ENCODE results near the gene GPR39. TPM values are rescaled to one million over a fixed set of nuclear protein-coding genes. Genes with fewer than 3 reads are reported as not detected.

The GPR39 gene
- not detected for total RNA-seq

GRCh38 chr2:132416723-132417395, at the start of gene GPR39:
GPR39 (plus strand) TSS chr2:132416805.
- no peaks in the 10 kb centered on the region for H3K36me3 Mint-ChIP-seq (ENCODE audit: low read depth)

GRCh38 chr2:132368191-132368590, 48.4 kb upstream of the GPR39 start:
- DNase-seq, result no peak
- Mint-ChIP-seq H3K36me3 (ENCODE audit: low read depth) (no peaks in the 10 kb centered on the region), H3K4me1 (ENCODE audit: low read depth) (no peaks in the 10 kb centered on the region), H3K4me3 (no peak overlapping the region), H3K27ac (no peak overlapping the region), H3K27me3 (ENCODE audit: low read depth) (no peaks in the 10 kb centered on the region), H3K9me3 (peaks cover 2% of the 10 kb centered on the region)
- intact Hi-C loops (cut with micrococcal nuclease), result no loop called here
- CTCF ChIA-PET, result no interaction called here

More at GRCh38 chr2:132416723-132417395, at the start of gene GPR39:
- CTCF ChIA-PET, result no interaction called here
- Mint-ChIP-seq H3K4me3 (no peak within 1 kb of the TSS), H3K4me1 (ENCODE audit: low read depth) (no peaks in the 10 kb centered on the region), H3K27ac (no peak within 1 kb of the TSS), H3K9me3 (peaks cover 2% of the 10 kb centered on the region), H3K27me3 (ENCODE audit: low read depth) (peaks cover 35% of the 10 kb centered on the region)
- no peak for DNase-seq
- intact Hi-C loops (cut with micrococcal nuclease), result no loop called here

- Mint-ChIP-seq H3K36me3 (ENCODE audit: low read depth) (no peaks in the 10 kb centered on the region), H3K27me3 (ENCODE audit: low read depth) (no peaks in the 10 kb centered on the region), H3K9me3 (no peaks in the 10 kb centered on the region), H3K4me3 (no peak overlapping the region), H3K4me1 (ENCODE audit: low read depth) (no peaks in the 10 kb centered on the region), H3K27ac (no peak overlapping the region)
- intact Hi-C loops (cut with micrococcal nuclease), result no loop called here
- CTCF ChIA-PET, result no interaction called here
- no peak for DNase-seq
Observed at GRCh38 chr2:132372276-132372675, 44.3 kb upstream of the GPR39 start.

- CTCF ChIA-PET, result no interaction called here
- Mint-ChIP-seq H3K36me3 (ENCODE audit: low read depth) (no peaks in the 10 kb centered on the region), H3K9me3 (no peaks in the 10 kb centered on the region), H3K4me3 (no peak overlapping the region), H3K27me3 (ENCODE audit: low read depth) (no peaks in the 10 kb centered on the region), H3K4me1 (ENCODE audit: low read depth) (no peaks in the 10 kb centered on the region), H3K27ac (no peak overlapping the region)
- intact Hi-C loops (cut with micrococcal nuclease), result no loop called here
- DNase-seq, result no peak
Observed at GRCh38 chr2:132373391-132374135, 43.0 kb upstream of the GPR39 start.

GRCh38 chr2:132374151-132374550, 42.5 kb upstream of the GPR39 start:
- intact Hi-C loops (cut with micrococcal nuclease), result no loop called here
- no peaks in the 10 kb centered on the region for H3K36me3 Mint-ChIP-seq (ENCODE audit: low read depth)
- no peaks in the 10 kb centered on the region for H3K9me3 Mint-ChIP-seq
- DNase-seq, result no peak
- H3K4me1 Mint-ChIP-seq (ENCODE audit: low read depth), result no peaks in the 10 kb centered on the region
- H3K4me3 Mint-ChIP-seq, result no peak overlapping the region
- no peak overlapping the region for H3K27ac Mint-ChIP-seq
- no peaks in the 10 kb centered on the region for H3K27me3 Mint-ChIP-seq (ENCODE audit: low read depth)
- CTCF ChIA-PET, result no interaction called here

GRCh38 chr2:132374551-132374950, 42.1 kb upstream of the GPR39 start:
- no peak for DNase-seq
- Mint-ChIP-seq H3K36me3 (ENCODE audit: low read depth) (no peaks in the 10 kb centered on the region), H3K27me3 (ENCODE audit: low read depth) (no peaks in the 10 kb centered on the region), H3K4me1 (ENCODE audit: low read depth) (no peaks in the 10 kb centered on the region), H3K4me3 (no peak overlapping the region), H3K27ac (no peak overlapping the region), H3K9me3 (no peaks in the 10 kb centered on the region)
- intact Hi-C loops (cut with micrococcal nuclease), result no loop called here
- CTCF ChIA-PET, result no interaction called here

GRCh38 chr2:132374961-132375360, 41.6 kb upstream of the GPR39 start:
- CTCF ChIA-PET, result no interaction called here
- Mint-ChIP-seq H3K27me3 (ENCODE audit: low read depth) (no peaks in the 10 kb centered on the region), H3K4me3 (no peak overlapping the region), H3K27ac (no peak overlapping the region), H3K9me3 (peaks cover under 1% of the 10 kb centered on the region), H3K36me3 (ENCODE audit: low read depth) (no peaks in the 10 kb centered on the region), H3K4me1 (ENCODE audit: low read depth) (no peaks in the 10 kb centered on the region)
- intact Hi-C loops (cut with micrococcal nuclease), result no loop called here
- DNase-seq, result no peak

- H3K4me3 Mint-ChIP-seq, result no peak overlapping the region
- no peaks in the 10 kb centered on the region for H3K4me1 Mint-ChIP-seq (ENCODE audit: low read depth)
- no peak overlapping the region for H3K27ac Mint-ChIP-seq
- intact Hi-C loops (cut with micrococcal nuclease), result no loop called here
- no peak for DNase-seq
- peaks cover 4% of the 10 kb centered on the region for H3K27me3 Mint-ChIP-seq (ENCODE audit: low read depth)
- peaks cover 7% of the 10 kb centered on the region for H3K9me3 Mint-ChIP-seq
- H3K36me3 Mint-ChIP-seq (ENCODE audit: low read depth), result no peaks in the 10 kb centered on the region
- CTCF ChIA-PET, result no interaction called here
Observed at GRCh38 chr2:132381376-132381775, 35.2 kb upstream of the GPR39 start.

GRCh38 chr2:132383956-132384355, 32.6 kb upstream of the GPR39 start:
- no peak for DNase-seq
- Mint-ChIP-seq H3K4me1 (ENCODE audit: low read depth) (no peaks in the 10 kb centered on the region), H3K27me3 (ENCODE audit: low read depth) (peaks cover 4% of the 10 kb centered on the region), H3K4me3 (no peak overlapping the region), H3K36me3 (ENCODE audit: low read depth) (no peaks in the 10 kb centered on the region), H3K9me3 (peaks cover 9% of the 10 kb centered on the region), H3K27ac (no peak overlapping the region)
- intact Hi-C loops (cut with micrococcal nuclease), result no loop called here
- CTCF ChIA-PET, result no interaction called here

- no peak overlapping the region for H3K27ac Mint-ChIP-seq
- no peaks in the 10 kb centered on the region for H3K36me3 Mint-ChIP-seq (ENCODE audit: low read depth)
- CTCF ChIA-PET, result no interaction called here
- intact Hi-C loops (cut with micrococcal nuclease), result no loop called here
- no peaks in the 10 kb centered on the region for H3K4me1 Mint-ChIP-seq (ENCODE audit: low read depth)
- H3K27me3 Mint-ChIP-seq (ENCODE audit: low read depth), result peaks cover 4% of the 10 kb centered on the region
- no peak for DNase-seq
- H3K9me3 Mint-ChIP-seq, result peaks cover 9% of the 10 kb centered on the region
- no peak overlapping the region for H3K4me3 Mint-ChIP-seq
Observed at GRCh38 chr2:132384491-132385151, 32.0 kb upstream of the GPR39 start.

- no peaks in the 10 kb centered on the region for H3K4me1 Mint-ChIP-seq (ENCODE audit: low read depth)
Observed at GRCh38 chr2:132387126-132387525, 29.5 kb upstream of the GPR39 start.

GRCh38 chr2:132390076-132390475, 26.5 kb upstream of the GPR39 start:
- CTCF ChIA-PET, result no interaction called here
- DNase-seq, result no peak
- intact Hi-C loops (cut with micrococcal nuclease), result no loop called here
- Mint-ChIP-seq H3K27ac (no peak overlapping the region), H3K9me3 (peaks cover 5% of the 10 kb centered on the region), H3K4me1 (ENCODE audit: low read depth) (no peaks in the 10 kb centered on the region), H3K36me3 (ENCODE audit: low read depth) (no peaks in the 10 kb centered on the region), H3K27me3 (ENCODE audit: low read depth) (peaks cover 5% of the 10 kb centered on the region), H3K4me3 (no peak overlapping the region)

More at GRCh38 chr2:132387126-132387525, 29.5 kb upstream of the GPR39 start:
- intact Hi-C loops (cut with micrococcal nuclease), result no loop called here
- no peak overlapping the region for H3K27ac Mint-ChIP-seq
- no peak for DNase-seq
- CTCF ChIA-PET, result no interaction called here
- peaks cover 5% of the 10 kb centered on the region for H3K9me3 Mint-ChIP-seq
- no peak overlapping the region for H3K4me3 Mint-ChIP-seq
- H3K27me3 Mint-ChIP-seq (ENCODE audit: low read depth), result peaks cover 8% of the 10 kb centered on the region
- H3K36me3 Mint-ChIP-seq (ENCODE audit: low read depth), result no peaks in the 10 kb centered on the region

GRCh38 chr2:132391378-132391777, 25.2 kb upstream of the GPR39 start:
- no peak for DNase-seq
- Mint-ChIP-seq H3K36me3 (ENCODE audit: low read depth) (no peaks in the 10 kb centered on the region), H3K27ac (no peak overlapping the region), H3K4me1 (ENCODE audit: low read depth) (no peaks in the 10 kb centered on the region), H3K9me3 (peaks cover 2% of the 10 kb centered on the region), H3K27me3 (ENCODE audit: low read depth) (peaks cover 4% of the 10 kb centered on the region), H3K4me3 (no peak overlapping the region)
- intact Hi-C loops (cut with micrococcal nuclease), result no loop called here
- CTCF ChIA-PET, result no interaction called here
